ENCODE data around the gene PILRA.
"Not testable (repeated sequence)": the region's sequence is repeated elsewhere in the genome, so short reads cannot be mapped to it uniquely, and the experiment has no call there.

PILRA gene

DNA sequence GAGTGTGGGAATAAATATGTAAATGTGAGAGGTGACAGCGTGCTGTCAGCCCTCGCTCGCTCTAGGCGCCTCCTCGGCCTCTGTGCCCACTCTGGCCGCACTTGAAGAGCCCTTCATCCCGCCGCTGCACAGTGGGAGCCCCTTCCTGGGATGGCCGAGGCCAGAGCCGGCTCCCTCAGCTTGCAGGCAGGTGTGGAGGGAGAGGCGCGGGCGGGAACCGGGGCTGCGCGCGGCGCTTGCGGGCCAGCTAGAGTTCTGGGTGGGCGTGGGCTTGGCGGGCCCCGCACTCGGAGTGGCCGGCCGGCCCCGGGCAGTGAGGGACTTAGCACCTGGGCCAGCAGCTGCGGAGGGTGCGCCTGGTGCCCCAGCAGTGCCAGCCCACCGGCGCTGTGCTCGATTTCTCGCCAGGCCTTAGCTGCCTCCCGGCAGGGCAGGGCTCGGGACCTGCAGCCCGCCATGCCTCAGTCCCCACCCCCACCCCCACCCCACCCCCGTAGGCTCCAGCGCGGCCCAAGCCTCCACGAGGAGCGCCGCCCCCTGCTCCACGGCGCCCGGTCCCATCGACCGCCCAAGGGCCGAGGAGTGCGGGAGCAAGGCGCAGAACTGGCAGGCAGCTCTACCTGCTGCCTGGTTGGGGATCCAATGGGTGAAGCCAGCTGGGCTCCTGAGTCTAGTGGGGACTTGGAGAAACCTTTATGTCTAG, 8.4 kb downstream of the PILRA start:
- not testable (repeated sequence) for DNase-seq

DNA sequence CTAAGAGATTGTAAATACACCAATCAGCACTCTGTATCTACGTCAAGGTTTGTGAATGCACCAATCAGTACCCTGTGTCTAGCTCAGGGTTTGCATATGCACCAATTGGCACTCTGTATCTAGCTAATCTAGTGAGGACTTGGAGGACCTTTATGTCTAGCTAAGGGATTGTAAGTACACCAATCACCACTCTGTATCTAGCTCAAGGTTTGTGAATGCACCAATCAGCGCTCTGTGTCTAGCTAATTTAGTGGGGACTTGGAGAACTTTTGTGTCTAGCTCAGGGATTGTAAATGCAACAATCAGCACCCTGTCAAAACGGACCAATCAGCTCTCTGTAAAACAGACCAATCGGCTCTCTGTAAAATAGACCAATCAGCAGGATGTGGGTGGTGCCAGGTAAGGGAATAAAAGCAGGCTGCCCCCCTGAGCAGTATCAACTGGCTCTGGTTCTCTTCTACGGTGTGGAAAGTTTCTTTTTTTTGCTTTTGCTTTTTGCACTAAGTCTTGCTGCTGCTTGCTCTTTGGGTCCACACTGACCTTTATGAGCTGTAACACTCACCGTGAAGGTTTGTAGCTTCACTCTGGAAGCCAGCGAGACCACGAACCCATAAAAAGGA, 9.1 kb downstream of the PILRA start:
- DNase-seq, result not testable (repeated sequence)

DNA sequence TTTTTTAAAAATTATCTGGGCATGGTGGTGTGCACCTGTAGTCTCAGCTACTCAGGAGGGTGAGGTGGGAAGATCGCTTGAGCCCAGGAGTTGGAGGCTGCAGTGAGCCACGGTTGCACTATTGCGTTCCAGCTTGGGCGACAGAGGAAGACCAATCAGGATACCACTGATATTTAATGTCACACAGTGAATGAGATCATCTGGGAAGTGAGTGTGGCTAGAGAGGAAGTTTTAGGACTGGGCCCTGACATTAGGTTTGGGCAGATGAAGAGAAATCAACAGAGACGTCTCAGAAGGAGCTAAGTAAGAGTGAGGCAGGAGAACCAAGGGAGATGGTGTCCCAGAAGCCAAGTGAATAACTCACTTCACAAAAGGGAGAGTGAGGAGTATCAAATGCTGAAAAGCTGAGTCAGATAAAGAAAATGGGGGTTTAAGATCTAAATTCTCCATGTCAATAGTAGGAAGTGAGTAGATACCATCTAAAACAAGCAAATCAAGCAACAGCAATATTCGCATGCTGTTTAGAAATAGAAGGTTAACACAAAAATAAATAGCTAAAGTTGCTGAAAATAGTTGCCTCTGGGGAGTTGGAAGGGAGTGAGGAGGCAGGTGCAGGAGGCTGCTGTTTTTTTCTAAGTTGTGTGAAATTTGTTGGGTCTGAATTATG, 11.5 kb downstream of the PILRA start:
- no peak for DNase-seq

DNA sequence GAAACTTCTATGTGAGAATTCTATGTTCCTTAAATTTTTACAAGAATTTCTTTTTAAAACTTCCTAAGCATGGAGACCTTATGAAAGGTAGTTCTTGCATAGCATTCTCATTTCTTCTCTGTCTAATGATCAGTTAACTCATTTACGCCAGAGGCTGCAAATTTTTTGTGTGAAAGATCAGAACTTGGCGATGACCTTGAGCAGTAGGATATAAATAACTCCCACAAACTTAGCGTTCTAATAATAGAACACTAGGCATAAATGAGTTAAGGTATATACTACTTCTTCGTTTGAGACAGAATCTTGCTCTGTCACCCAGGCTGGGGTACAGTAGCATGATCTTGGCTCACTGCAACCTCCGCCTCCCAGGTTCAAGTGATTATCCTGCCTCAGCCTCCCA, 13.7 kb downstream of the PILRA start:
- no peak for DNase-seq

DNA sequence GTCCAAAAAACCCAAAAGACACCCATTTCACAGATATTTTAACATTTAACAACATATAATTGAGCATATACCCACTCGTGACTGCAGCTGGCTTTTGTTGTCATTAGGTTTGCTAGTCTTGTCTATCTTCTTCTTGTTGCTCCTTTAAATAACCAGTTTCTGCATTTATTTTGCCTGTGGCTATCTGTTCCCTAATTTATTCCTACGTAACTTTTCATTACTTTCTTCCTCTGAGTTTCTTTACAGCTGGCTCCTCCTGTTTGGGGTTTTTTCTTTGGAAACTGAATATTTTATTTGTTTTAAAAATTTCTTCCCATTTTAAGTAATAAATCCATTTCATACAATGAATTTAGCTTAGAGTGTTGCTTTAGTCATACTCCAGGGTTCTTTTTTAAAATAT, 14.4 kb downstream of the PILRA start:
- no peak for DNase-seq

DNA sequence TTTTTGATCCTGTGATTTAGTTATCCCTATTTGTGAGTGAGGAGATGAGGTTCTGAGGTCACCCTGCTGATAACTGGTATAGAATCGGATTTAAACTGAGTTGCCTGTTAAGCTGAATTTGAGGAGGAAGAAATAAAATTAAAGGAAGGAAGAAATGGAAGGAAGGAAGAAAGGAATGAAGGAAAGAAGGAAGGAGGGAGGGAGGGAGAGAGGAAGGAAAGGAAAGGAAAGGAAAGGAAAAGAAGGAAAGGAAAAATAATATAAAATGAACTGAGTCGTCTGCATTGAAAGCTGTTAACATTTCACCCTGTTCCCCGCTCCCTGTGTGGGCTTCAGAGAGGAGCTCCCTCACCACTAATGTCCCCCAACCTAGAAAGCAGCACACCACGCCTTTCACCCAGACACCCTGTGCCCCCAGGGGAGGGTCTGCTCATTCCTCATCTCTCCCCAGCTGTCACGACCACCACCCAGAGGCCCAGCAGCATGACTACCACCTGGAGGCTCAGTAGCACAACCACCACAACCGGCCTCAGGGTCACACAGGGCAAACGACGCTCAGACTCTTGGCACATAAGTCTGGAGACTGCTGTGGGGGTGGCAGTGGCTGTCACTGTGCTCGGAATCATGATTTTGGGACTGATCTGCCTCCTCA, 16.3 kb downstream of the PILRA start:
- no peak for DNase-seq

DNA sequence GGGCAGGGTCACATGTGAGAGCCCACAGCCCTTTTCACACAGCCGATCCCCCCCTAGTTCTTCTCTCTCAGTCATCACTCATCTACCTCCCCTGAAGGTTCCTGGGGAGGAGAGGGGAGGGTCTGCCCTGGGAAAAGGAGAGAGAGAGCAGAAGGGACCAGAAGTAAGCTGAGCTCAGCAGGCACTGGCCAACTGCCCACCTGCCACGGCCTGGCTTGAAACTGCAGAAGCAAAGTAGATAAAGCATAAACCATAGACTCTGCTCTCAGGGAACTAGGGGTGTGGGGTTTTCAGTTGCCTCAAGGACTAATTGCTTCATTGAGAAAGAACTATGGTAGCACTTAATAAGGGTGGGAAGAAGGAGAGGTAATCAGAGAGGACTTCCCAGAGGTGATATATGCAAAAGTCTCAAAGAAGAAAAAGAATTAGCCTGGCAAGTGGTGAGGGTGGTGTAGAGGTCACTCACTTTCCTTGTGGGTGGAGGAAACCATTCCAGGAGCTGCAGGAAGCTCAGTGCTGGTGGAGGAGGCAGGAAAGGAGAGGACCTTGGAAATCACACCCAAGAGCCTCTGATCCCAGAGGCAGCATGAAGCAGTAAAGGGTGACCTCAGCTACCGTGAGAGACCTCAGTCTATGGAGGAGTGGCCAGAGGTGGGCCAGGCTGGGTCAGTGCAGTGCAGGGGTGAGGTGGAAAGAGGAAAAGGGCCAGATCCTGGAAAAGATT, 17.2 kb downstream of the PILRA start:
- no peak for DNase-seq

DNA sequence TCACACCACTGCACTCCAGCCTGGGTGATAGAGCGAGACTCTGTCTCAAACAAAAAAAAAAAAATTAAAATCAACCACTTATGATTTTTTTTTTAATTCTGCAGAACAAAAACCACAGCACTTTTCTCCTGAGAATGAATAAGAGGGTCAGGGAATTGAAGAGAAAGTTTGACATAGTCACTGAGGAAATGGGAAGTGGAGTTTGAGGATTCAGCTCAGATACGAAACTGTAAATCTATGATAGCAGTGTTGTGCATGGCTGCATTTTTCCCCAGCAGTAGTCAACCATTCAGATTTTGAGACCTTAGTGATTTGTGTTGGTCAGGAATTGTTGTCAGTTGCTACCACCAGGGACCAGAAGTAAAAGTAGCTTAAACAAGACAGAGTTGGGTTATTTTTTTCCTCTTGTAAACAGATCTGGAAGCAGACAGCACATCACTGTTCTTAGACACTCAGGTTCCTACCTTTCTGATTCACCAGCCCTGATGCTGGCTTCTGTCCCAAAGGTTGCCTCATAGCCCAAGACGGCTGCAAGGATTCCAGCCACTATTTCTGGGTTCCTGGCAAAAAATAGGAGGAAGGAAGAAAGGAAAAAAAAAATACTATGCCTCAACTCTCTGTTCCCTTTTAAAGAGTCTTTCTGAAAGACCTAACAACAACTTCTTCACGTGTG, 20.1 kb downstream of the PILRA start:
- DNase-seq, result no peak

DNA sequence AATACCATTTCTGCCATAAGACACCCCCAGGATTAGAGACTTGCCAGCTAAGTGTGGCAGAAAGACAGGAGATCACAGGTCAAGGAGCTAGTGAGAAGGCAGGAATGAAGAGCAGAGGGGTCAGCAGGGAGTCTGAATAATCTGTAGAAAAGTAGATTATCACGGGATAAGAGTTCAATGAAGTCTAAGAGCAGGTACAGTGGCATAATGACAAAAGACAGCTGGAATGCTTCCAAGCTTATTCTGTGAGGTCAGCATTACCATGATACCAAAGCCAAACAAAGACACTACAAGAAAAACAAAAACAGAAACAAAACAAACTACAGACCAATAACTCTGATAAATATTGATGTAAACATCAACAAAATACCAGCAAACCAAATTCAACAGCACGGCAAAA, 20.8 kb downstream of the PILRA start:
- no peak for DNase-seq

DNA sequence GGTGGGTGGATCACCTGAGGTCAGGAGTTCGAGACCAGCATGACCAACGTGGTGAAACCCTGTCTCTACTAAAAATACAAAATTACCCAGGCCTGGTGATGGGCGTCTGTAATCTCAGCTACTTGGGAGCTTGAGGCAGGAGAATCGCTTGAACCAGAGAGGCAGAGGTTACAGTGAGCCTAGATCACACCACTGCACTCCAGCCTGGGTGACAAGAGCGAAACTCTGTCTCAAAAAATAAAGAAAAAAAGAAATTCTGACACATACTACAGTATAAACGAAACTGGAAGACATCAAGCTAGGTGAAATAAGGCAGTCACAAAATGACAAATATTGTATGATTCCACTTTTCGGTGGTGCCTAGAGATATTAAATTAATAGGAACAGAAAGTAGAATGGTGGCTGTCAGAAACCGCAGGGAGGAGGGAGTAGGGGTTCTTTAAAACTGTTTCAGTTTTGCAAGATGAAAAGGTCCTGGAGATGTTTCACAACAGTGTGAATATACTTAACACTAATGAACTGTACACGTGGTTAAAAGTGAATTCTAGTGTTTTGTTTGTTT, 23.2 kb downstream of the PILRA start:
- DNase-seq, result no peak

DNA sequence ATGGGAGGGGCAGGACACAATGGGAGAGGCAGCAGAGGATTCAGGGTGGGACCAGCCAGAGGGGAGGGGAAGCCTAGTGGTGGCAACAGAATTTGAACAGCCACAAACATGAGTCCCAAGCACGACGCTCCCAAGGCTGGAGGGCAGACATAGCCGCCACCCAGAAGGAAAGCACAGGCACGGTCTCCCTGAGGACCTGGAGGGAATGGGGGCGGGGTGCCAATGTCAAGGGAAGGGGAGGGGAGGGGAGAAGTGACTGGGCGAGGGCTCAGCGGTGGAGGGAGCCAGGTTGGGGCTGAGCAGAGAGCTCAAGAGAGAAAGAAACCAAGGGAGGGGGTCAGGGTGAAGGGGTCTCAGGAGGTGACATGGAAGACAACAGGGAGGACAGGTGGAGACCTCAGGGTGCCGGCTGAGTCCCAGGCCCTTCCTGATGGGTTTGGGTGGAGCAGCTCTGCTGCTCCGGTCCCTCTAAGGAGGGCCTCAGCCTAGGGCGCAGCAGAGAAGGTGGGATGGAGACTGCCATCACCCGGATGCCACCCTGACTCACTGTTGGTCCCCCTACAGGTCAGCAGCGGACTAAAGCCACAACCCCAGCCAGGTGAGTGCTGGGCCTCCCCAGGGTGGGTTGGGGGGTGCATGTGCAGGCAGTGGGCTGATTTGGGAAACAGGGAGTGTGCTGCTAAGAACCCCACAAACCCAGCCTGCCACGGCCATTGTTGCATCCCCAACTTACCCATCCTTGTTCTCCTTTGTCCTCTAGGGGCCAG, 24.2 kb downstream of the PILRA start:
- no peak for DNase-seq

DNA sequence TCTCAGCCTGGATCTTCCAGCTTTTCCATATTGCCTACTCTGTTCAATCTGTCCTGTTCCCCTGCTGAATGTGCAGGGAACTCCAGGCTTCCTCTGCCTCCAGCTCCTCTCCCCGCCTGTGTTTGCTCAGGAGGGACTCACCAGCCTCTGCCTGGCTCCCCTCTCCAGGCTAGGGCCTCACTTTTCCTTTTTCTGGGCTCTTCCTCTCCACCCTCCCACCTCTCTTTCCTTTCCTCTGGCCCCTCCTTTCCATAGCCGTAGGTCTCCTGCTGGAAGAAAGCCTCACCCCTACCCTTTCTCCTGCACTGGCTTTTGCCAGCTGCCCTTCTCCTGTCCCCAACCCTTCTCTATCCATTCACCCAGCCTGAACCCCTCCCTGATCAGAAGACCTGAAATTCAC, 25.0 kb downstream of the PILRA start:
- DNase-seq, result no peak

DNA sequence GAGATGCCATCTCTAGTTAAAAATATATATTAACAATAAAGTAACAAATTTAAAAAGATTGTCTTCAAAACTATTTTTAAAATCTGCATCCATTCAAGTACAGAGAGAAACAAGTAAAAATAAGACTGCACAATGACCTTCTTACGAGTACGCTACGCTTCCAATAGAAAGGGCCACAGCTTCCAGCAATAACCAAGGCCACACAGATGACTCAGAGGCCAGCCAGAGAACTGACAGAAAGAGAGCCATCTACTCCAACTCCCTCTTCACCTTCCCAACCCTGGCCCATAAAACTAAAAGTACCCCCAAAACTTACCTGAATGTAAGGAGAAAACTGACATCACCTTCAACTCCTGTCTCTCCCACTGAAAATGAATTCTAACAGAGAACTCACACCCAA, 26.8 kb downstream of the PILRA start:
- no peak for DNase-seq

DNA sequence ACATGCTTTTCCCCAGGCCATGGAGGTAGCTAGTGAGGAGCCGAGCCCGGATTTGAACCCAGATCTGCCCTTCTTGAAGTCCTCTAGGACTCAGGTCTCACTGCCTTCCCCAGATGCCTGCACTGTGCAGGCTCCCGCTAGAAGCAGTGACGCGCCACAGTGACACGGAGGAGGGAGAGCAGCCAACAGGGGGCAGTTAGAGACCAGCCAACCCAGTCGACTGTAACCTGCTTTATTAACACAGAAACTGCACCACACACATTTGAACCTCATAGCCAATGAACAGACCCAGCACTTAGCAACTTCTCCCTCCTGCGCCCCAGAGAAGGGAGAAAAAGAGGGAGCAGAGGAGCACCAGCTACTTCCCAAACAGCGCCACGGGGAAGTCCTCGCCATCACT, 27.4 kb downstream of the PILRA start:
- DNase-seq, result no peak

DNA sequence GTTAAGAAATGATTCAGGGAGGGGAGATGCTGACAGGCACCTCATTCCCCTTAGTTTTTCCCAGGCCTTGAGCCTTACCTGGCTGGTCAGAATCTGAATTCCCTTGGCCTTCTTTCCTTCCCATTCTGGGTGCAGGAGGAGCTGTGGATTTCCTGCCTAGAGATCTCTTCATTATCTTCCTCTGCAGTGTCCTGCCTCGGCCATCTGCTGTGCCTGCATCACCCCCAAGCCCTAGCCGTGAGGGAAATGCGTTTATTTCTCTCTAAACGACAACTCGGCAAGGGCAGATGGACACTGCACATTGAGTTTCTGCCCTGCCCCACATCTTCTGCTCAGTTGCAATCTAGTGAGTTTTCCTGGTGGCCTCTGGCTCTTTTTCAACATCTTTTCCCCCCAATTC, 28.5 kb downstream of the PILRA start:
- DNase-seq, result no peak

DNA sequence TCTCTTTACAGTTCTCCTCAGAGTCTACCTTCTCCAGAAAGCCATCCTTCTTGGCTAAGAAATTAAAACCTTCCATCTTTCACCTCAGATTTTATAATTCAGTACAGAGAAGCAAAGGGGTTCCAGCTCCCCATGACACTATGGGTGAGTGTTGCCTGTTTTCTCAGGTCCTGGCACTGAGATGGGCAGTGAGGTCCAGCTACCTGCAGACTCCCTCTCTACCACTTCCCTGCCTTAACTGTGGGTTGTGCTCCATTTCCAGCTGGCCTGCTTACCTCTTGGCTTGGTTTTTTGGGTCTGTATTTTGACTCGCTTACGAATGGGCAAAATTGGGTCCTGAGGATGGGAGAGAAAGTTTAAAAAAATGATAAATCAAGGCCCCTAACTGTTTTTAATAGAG, 29.0 kb downstream of the PILRA start:
- no peak for DNase-seq

DNA sequence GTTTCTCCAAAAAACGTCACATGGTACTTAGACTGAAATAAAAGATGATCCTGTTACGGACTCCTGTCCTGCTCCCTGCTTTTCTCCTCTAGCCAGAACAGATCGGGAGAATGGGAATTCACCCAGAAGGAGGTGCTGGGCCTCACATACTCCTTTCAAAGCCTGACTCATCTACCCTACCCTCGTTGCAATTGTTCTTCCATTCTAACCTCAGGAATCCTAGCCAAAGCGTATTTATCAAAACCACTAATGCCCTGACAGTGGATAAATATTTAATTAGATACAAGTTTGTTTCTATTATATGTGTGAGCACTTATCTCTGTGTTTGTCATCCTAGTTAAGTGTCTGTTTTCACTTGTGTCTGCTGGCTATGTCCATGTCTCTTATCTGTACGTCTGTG, 33.5 kb downstream of the PILRA start:
- no peak for DNase-seq

DNA sequence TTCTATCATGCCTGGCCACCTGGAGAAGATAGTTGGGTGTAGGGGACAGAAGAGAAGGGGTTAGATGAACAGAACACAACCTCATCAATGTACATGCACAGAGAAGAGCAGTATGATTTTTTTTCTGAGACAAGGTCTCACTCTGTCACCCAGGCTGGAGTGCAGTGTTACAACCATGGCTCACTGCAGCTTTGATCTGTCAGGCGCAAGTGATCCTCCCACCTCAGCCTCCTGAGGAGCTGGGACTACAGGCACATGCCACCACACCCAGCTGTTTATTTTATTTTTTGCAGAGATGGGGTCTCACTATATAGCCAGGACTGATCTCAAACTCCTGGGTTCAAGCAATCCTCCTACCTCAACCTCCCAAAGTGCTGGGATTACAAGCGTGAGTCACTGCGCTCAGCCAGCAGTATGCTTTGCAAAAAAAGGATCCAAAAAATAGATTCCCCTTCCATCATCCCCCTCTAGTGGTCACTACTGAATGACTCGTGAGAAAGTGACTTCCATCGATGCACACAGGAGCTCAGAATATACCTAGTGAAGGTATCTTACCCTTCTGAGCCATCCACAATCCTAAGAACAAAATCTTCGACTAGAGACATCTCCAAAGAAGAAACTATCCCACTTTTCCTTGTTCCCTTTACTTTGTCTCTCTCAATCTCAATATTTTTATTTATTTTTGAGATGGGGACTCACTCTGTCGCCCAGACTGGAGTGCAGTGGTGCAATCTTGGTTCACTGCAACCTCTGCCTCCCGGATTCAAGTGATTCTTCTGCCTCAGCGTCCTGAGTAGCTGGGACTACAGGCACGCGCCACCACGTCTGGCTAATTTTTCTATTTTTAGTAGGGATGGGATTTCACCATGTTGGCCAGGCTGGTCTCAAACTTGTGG, 34.2 kb downstream of the PILRA start:
- peak; percentile 9 for DNase-seq

DNA sequence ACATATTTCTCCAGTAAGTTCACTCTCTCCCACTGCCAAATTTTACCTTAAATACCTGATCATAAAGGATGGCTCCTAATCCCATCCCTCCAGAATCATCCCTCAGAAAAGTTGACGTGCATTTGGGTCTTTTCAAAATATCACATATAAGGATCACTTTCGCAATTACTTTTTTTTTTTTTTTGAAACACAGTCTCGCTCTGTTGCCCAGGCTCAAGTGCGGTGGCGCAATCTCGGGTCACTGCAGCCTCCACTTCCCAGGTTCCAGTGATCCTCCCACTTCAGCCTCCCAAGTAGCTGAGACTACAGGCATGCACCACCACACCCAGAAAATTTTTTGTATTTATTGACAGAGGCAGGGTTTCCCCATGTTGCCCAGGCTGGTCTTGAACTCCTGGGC, 37.8 kb downstream of the PILRA start:
- no peak for DNase-seq

DNA sequence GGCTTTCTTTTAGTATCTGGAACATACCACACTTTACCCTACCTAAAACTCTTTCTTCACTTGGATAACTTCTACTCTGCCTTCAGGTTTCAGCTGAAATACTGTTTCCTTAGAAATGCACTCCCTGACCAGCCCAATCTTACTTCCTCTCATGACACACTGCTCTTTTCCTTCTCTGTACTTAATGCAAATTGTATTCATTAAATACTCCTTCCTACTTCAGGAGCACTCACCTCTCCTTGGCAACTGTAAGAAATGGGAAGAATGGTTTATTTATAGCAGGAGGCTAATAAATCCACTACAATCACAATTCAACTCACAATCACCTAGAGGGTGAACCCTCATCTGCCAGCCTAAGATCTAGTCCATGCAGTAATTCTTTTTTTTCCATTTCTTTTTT, 40.1 kb downstream of the PILRA start:
- DNase-seq, result no peak

DNA sequence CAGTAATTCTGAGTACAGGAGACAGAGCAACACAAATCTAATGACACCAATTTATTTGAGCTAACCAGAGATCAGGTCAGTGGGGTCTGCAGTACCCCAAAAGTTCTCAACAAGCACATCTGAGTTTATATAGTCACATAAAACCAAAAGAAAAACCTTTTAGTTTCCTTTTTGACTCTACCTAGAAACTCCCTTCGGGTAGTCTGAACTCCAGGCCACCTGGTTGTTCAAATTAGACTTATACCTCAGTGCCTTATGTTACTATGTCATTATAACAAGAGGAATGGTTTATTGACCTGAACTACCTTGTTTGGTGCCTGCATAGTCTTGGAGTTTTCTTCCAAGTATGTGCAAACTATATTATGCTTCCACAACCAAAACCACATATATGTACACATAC, 40.6 kb downstream of the PILRA start:
- DNase-seq, result no peak
